NCI-H2196 (cell line): ENCODE results near the gene CACNA1D.

Experiments
- DNase-seq: peaks from one replicate; lab custom pipeline; 2025; ENCODE audit not compliant: unreplicated experiment; lab: John Stamatoyannopoulos, UW

The CACNA1D gene

GRCh38 chr3:53740956-53741355, 246.5 kb downstream of the CACNA1D start:
- DNase-seq, result no peak

GRCh38 chr3:53744351-53744750, 249.9 kb downstream of the CACNA1D start:
- peak; percentile 61 for DNase-seq

- DNase-seq, result no peak
Measured at GRCh38 chr3:53747559-53747958, 253.1 kb downstream of the CACNA1D start.

GRCh38 chr3:53748512-53749271, 254.3 kb downstream of the CACNA1D start:
- DNase-seq, result no peak

GRCh38 chr3:53749448-53749847, 255.0 kb downstream of the CACNA1D start:
- DNase-seq, result no peak

GRCh38 chr3:53750253-53751210, 256.1 kb downstream of the CACNA1D start:
- no peak for DNase-seq

GRCh38 chr3:53753518-53754183, 259.2 kb downstream of the CACNA1D start:
- DNase-seq, result no peak

GRCh38 chr3:53754325-53754724, 259.9 kb downstream of the CACNA1D start:
- DNase-seq, result no peak

- DNase-seq, result no peak
Measured at GRCh38 chr3:53758846-53759245, 264.4 kb downstream of the CACNA1D start.

- DNase-seq, result no peak
Measured at GRCh38 chr3:53763353-53763752, 268.9 kb downstream of the CACNA1D start.

- DNase-seq, result peak; percentile 40
Measured at GRCh38 chr3:53764026-53764775, 269.8 kb downstream of the CACNA1D start.

- DNase-seq, result no peak
Measured at GRCh38 chr3:53765753-53766152, 271.3 kb downstream of the CACNA1D start.

GRCh38 chr3:53766706-53767105, 272.3 kb downstream of the CACNA1D start:
- no peak for DNase-seq

- DNase-seq, result no peak
Measured at GRCh38 chr3:53768478-53769459, 274.4 kb downstream of the CACNA1D start.

- DNase-seq, result no peak
Measured at GRCh38 chr3:53772562-53772961, 278.2 kb downstream of the CACNA1D start.

- DNase-seq, result no peak
Measured at GRCh38 chr3:53773021-53773436, 278.6 kb downstream of the CACNA1D start.

- DNase-seq, result no peak
Measured at GRCh38 chr3:53773611-53774368, 279.4 kb downstream of the CACNA1D start.

- DNase-seq, result no peak
Measured at GRCh38 chr3:53774414-53774813, 280.0 kb downstream of the CACNA1D start.

- DNase-seq, result no peak
Measured at GRCh38 chr3:53775018-53775417, 280.6 kb downstream of the CACNA1D start.
